Left kidney (tissue), 2 donors: ENCODE data around the gene AFF3. TPM values are rescaled to one million over a fixed set of nuclear protein-coding genes. Genes with fewer than 3 reads are reported as not detected.
A peak's percentile ranks its signal among the peaks of the same experiment; 100 is the strongest.

Experiments
- DNase-seq: peaks from one replicate; pipeline ENCODE4 v3.0.0-alpha.2; 2013
- polyA plus RNA-seq: library from polyadenylated mRNA; unstranded; fragments of 120-200 nt; gene quantifications from one replicate; pipeline ENCODE4 v1.2.1, GENCODE V29; 2013; ENCODE audit not compliant: insufficient read length

Gene AFF3
- polyA plus RNA-seq, 1 donor = 26.6 TPM

GRCh38 chr2:99822474-99823207 is 319.7 kb downstream of the AFF3 start:
- DNase-seq = no peak

- DNase-seq = no peak
Measured at GRCh38 chr2:99821984-99822383, 320.4 kb downstream of the AFF3 start.

- no peak for DNase-seq
Measured at GRCh38 chr2:99821572-99821971, 320.8 kb downstream of the AFF3 start.

GRCh38 chr2:99821039-99821438 is 321.4 kb downstream of the AFF3 start:
- no peak for DNase-seq

GRCh38 chr2:99819766-99820165 is 322.6 kb downstream of the AFF3 start:
- no peak for DNase-seq

- DNase-seq = no peak
Measured at GRCh38 chr2:99818842-99819241, 323.5 kb downstream of the AFF3 start.

GRCh38 chr2:99816908-99817307 is 325.5 kb downstream of the AFF3 start:
- DNase-seq = no peak

- no peak for DNase-seq
Measured at GRCh38 chr2:99812426-99812825, 330.0 kb downstream of the AFF3 start.

- DNase-seq = no peak
Measured at GRCh38 chr2:99811544-99811943, 330.8 kb downstream of the AFF3 start.

- no peak for DNase-seq
Measured at GRCh38 chr2:99810225-99810624, 332.2 kb downstream of the AFF3 start.

- no peak for DNase-seq
Measured at GRCh38 chr2:99809259-99809900, 333.0 kb downstream of the AFF3 start.

- no peak for DNase-seq
Measured at GRCh38 chr2:99808361-99809200, 333.8 kb downstream of the AFF3 start.

GRCh38 chr2:99806758-99807157 is 335.6 kb downstream of the AFF3 start:
- no peak for DNase-seq

GRCh38 chr2:99805930-99806476 is 336.4 kb downstream of the AFF3 start:
- no peak for DNase-seq

GRCh38 chr2:99803846-99804245 is 338.5 kb downstream of the AFF3 start:
- DNase-seq = no peak

- DNase-seq = no peak
Measured at GRCh38 chr2:99802734-99803133, 339.7 kb downstream of the AFF3 start.

GRCh38 chr2:99801327-99801901 is 341.0 kb downstream of the AFF3 start:
- peak; percentile 40 for DNase-seq

GRCh38 chr2:99797475-99797874 is 344.9 kb downstream of the AFF3 start:
- DNase-seq = no peak

GRCh38 chr2:99794414-99794813 is 348.0 kb downstream of the AFF3 start:
- no peak for DNase-seq

- DNase-seq = no peak
Measured at GRCh38 chr2:99793022-99793421, 349.4 kb downstream of the AFF3 start.

GRCh38 chr2:99789849-99790248 is 352.5 kb downstream of the AFF3 start:
- DNase-seq = no peak

- no peak for DNase-seq
Measured at GRCh38 chr2:99787769-99788382, 354.5 kb downstream of the AFF3 start.
